Right lung (tissue), 5 donors: ENCODE results near the gene TBC1D8. TPM values are rescaled to one million over a fixed set of nuclear protein-coding genes. Genes with fewer than 3 reads are reported as not detected.
"Not testable (repeated sequence)": the region's sequence is repeated elsewhere in the genome, so short reads cannot be mapped to it uniquely, and the experiment has no call there.

Experiments used
- DNase-seq, 2 donors: peaks; one replicate each; pipeline ENCODE4 v3.0.0-alpha.2; 2013
- polyA plus RNA-seq, 5 donors: library from polyadenylated mRNA; unstranded; fragments of 120-200 nt; gene quantifications; one replicate each; pipeline versions ENCODE4 v1.2.1 to v1.2.3, GENCODE V29; 2013; ENCODE audit warnings: inconsistent platforms in 1 of 5, low replicate concordance in 1 of 5; ENCODE audit not compliant: insufficient read length in 5 of 5, insufficient read depth in 1 of 5

TBC1D8 gene
- polyA plus RNA-seq, 5 donors, result 24.8 to 34.6 (median 27.4) TPM

- no peak for DNase-seq
Measured at GRCh38 chr2:101064868-101065549, 86.2 kb downstream of the TBC1D8 start.

GRCh38 chr2:101064505-101064867, 86.7 kb downstream of the TBC1D8 start:
- no peak for DNase-seq

- no peak for DNase-seq
Measured at GRCh38 chr2:101064125-101064502, 87.1 kb downstream of the TBC1D8 start.

- DNase-seq, result peak; percentile 20 to 47
Measured at GRCh38 chr2:101063352-101064124, 87.6 kb downstream of the TBC1D8 start.

GRCh38 chr2:101058386-101058785, 92.8 kb downstream of the TBC1D8 start:
- DNase-seq, result no peak

DNA sequence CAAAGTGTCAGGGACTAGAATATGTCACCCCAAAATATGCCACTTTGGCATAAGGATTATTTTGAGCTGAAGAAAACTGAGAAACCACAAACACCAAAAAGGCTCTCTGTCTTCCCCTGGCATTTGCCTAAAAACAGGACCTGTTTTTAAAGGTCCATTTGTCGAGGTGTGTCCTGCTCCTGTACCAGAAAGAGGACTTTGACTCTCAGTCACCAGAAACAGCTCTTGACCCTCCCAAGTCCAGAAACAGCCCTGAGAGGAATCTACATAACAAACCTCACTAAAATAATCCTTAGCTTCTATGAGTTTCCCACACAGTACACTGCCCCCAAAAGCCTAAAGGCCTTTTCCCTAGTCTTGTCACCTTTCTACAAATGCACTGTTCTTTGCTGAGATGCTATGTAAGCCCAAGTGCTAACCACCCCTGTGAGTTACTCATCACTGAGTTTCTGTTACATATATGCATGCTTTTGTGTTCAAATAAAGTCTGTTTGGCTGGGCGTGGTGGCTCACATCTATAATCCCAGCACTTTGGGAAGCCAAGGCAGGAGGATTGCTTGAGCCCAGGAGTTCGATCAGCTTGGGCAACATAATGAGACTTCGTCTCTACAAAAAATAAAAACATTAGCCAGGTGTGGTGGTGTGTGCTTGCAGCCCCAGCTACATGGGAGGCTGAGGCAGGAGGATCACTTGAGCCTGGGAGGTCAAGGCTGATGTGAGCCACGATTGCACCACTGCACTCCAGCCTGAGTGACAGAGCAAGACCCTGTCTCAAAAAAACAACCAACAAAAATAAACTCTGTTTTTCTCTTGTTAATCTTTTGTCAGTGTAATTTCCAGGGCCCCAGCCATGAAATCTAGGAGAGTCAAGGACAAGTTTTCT, 93.9 kb downstream of the TBC1D8 start:
- DNase-seq, result no peak

- DNase-seq, result no peak
Measured at GRCh38 chr2:101053117-101053516, 98.1 kb downstream of the TBC1D8 start.

- DNase-seq, result no peak
Measured at GRCh38 chr2:101052147-101052546, 99.0 kb downstream of the TBC1D8 start.

GRCh38 chr2:101050886-101051285, 100.3 kb downstream of the TBC1D8 start:
- not testable (repeated sequence) for DNase-seq

DNA sequence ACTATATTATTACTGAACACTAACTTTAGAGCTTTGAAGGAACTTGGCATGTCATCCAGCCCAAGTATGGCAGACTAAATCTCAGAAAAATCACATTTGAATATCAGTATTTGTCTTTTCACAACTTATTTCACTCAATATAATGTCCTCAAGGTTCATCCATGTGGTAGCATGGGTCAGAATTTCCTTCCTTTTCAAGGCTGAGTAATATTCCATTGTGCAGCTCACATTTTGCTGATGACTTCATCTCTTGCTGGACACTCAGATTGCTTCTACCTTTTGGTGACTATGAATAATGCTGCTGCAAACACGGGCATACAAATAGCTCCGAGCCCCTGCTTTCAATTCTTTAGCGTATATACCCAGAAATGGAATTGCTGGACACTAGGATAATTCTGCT, 102.4 kb downstream of the TBC1D8 start:
- DNase-seq, result no peak

- no peak for DNase-seq
Measured at GRCh38 chr2:101047774-101048173, 103.4 kb downstream of the TBC1D8 start.

DNA sequence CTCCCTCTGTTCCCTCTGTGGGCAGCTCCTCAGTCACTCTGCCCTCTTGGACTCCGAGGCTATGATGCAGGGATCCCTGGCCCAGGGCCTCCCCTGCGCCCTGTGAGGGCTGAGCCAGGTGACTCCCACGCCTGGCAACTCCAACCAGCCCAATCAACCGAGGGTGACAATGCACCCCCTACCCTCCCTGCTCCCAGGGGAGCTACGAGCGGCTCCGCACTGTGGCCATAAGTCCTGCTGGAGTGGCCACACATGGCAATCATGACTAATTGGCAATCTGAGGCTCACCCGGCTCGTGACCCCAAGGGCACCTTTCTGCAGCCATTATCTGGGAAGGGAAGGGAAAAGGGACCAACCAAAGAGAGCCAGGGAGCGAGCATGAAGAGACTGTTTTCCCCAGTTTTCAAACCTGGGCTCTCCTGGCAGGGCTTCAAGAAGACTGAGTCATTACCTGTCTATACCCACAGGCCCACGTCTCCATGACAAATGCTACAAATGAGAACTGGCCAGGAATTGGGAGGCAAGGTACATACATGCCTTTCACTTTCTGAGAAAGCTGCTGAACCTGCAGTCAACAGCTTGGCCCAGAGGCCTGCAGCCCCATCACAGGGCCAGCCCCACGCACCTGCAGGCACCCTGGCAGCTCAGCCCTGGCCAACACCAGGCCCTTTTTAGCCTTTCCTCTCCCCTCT, 104.0 kb downstream of the TBC1D8 start:
- no peak for DNase-seq

- DNase-seq, result no peak
Measured at GRCh38 chr2:101045330-101045729, 105.9 kb downstream of the TBC1D8 start.

DNA sequence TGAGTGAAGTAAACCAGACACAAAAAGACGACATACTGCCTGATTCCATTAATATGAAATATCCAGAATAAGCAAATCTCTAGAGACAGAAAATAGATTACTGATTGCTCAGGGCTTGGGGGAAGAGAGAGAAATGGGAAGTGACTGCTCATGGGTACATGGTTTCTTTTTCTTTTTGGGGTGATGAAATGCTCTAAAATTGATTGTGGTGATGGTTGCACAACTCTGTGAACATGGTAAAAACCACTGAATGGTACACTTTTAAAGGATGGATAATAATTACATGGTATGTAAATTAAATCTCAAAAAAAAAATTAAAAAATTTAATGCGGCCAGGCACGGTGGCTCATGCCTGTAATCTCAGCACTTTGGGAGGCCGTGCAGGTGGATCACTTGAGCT, 109.8 kb downstream of the TBC1D8 start:
- DNase-seq, result no peak

DNA sequence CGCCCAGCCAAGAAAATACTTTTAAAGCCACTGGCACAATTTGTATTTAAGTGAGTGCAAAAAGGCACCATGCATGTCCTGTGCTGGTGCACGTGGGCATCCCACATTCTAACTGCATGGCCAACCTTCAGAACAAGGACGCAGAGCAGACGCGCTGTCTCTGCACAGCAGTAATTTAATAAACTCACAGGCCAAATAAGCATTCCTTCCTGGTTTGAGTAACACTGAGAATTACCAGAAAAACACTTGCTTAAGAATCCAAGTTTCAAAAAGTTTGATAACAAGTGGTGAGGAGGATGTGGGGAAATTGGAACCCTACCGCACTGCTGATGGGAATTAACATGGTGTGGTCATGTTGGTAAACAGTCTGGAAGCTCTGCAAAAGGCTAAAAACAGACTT, 110.4 kb downstream of the TBC1D8 start:
- DNase-seq, result no peak

- DNase-seq, result no peak
Measured at GRCh38 chr2:101040072-101040471, 111.1 kb downstream of the TBC1D8 start.

DNA sequence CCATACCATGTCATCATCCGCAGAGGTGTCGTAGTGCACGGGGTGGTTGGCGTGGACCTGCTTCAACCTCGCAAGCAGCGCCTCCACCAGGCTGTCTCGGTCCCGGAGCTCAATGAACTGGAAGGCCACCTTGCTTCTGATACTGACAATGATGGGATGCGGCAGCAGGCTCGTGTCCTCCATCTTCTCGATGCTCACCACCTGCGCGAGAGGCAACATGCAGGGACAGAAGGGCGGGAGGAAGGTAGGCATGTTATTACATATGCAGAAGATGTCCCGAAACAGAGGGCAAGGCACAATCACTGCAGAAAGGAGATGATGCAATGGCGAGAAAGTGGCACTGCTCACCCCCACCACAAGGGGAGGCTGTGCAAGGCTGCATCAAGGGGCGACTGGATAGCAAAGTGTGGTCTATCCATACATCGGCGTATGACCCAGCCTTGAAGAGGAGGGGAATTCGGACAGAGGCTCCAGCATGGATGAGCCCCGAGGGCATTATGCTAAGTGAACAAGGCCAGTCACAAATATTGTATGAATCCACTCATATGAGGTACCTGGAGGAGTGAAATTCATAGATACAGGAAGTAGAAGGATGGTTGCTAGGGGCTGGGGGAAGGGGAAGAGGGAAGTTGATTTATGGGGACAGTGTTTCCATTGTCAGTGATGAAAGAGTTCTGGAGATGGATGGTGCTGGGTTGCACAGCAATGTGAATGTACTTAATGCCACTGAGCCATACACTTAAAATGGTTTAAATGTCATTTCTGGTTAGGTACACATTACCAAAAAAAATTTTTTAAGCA, 112.5 kb downstream of the TBC1D8 start:
- no peak for DNase-seq

DNA sequence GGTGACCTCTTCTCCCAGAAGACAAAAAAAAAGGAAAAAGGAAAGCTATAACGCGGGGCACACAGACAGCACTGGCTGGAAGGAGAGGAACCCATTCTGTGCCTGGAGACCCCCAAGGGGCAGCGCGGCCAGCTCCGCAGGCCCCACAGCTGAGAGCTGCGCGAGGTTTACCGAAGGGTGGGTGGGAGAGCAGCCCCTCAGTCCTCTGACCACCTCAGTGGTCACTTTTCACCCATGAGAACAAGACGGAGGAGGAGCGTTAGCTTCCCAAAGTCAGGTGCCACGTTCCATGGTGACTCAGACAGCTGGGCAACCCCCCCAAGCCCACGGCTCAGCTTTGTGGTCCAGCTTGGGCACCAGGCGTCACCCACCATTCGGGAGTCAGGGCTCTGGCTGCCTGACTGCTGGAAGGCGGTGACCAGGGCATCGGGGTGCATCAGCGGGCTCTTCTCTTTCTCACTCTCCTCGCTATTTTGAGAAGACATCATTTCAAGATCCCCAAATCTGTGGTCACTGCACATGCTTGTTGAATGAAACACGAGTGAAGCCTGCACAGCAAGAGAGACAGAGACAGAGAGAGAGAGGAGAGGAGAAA, 113.9 kb downstream of the TBC1D8 start:
- no peak for DNase-seq

- DNase-seq, result no peak
Measured at GRCh38 chr2:101036562-101036961, 114.6 kb downstream of the TBC1D8 start.

GRCh38 chr2:101032084-101032776, 119.0 kb downstream of the TBC1D8 start:
- DNase-seq, result no peak
